Measurements from ENCODE around the gene SHISAL2A.

SHISAL2A gene

DNA sequence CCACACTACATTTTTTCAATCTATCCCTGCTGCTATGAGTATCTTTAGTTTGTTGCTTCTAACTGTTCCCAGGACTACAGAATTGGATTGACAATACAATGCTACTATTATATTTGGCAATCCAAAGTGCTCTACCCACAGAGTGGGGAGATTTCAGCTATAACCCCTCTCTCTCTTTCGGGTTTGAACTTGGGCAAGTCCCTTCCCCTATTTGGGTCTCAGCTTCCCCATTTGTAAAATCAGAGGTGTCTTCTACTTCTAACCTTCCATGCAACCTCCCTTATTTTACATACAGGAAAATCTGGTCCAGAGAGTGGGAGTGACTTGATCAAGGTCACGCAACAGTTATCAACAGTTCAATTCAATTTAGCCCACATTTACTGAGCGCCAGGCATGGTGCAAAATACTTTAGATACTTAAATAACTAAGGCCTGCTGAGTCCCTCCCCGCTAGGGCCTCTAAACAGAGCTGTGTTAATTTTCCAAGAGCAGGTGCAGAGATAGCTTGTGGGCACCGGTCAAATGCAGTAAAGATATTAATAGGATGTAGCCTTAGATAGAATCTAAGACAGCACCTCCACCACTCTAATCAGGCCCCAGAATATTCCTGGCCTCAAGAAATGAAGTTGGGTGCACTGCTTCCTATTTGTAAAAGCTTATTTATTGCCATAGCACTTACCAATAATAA is 40.2 kb upstream of the SHISAL2A start:
- H3K4me3 ChIP-seq = no peak overlapping the region
- H3K27ac ChIP-seq = no peak overlapping the region
- no peaks in the 10 kb centered on the region for H3K4me1 ChIP-seq
- no peaks in the 10 kb centered on the region for H3K36me3 ChIP-seq
- TF ChIP-seq, protein P1, sequence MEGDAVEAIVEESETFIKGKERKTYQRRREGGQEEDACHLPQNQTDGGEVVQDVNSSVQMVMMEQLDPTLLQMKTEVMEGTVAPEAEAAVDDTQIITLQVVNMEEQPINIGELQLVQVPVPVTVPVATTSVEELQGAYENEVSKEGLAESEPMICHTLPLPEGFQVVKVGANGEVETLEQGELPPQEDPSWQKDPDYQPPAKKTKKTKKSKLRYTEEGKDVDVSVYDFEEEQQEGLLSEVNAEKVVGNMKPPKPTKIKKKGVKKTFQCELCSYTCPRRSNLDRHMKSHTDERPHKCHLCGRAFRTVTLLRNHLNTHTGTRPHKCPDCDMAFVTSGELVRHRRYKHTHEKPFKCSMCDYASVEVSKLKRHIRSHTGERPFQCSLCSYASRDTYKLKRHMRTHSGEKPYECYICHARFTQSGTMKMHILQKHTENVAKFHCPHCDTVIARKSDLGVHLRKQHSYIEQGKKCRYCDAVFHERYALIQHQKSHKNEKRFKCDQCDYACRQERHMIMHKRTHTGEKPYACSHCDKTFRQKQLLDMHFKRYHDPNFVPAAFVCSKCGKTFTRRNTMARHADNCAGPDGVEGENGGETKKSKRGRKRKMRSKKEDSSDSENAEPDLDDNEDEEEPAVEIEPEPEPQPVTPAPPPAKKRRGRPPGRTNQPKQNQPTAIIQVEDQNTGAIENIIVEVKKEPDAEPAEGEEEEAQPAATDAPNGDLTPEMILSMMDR (IDR thresholded peaks at IDR 0.05) = no peak
- no peak for DNase-seq
- peaks cover 0 to 4% of the 10 kb centered on the region in 2 donors for H3K27me3 ChIP-seq
- no peaks in the 10 kb centered on the region for H3K9me3 ChIP-seq
- intact Hi-C loops (cut with DNase I; ENCODE audit: low total_unique reads) = no loop called here

DNA sequence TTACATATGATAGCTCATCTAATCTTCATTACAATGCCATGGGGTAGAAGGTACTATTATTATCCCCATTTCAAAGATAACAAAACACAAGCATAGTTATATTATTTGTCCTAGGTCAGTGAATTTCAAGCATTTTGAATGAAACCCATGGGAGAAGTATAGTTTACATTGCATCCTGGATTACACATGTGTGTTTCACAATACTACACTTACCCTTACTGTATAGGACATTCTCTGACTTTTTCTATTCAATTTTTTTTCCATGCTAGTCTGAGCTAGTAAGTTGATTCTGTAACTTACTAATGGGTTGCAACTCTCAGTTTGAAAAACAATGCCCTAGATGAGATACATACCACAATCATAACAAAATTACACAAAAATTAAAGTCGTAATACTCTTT is 39.5 kb upstream of the SHISAL2A start:
- peaks cover 0 to 3% of the 10 kb centered on the region in 2 donors for H3K27me3 ChIP-seq
- DNase-seq = no peak
- no peaks in the 10 kb centered on the region for H3K4me1 ChIP-seq
- no peak overlapping the region for H3K27ac ChIP-seq
- TF ChIP-seq, protein P1 (IDR thresholded peaks at IDR 0.05) = no peak
- no peak overlapping the region for H3K4me3 ChIP-seq
- no peaks in the 10 kb centered on the region for H3K9me3 ChIP-seq
- intact Hi-C loops (cut with DNase I; ENCODE audit: low total_unique reads) = no loop called here
- H3K36me3 ChIP-seq = no peaks in the 10 kb centered on the region

DNA sequence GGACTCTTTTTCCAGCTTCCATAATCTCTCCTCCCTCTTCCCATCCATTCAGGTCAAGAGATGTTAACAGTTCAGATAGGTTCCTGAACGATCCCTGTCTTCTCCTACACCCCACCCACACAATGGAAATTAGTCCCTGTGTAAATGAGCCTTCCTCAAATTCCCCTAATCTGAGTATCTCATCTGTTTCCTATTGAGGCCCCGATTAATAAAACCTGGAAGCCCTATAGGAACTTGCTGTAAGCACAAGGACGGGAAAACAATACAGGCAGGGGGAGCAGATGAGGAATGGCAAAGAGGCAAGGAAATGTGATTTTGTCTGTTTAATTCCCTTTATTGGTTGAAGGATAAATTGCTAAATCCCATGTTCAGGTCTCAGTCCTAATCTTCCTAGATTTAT is 37.9 kb upstream of the SHISAL2A start:
- no peak overlapping the region for H3K27ac ChIP-seq
- no peaks in the 10 kb centered on the region for H3K9me3 ChIP-seq

DNA sequence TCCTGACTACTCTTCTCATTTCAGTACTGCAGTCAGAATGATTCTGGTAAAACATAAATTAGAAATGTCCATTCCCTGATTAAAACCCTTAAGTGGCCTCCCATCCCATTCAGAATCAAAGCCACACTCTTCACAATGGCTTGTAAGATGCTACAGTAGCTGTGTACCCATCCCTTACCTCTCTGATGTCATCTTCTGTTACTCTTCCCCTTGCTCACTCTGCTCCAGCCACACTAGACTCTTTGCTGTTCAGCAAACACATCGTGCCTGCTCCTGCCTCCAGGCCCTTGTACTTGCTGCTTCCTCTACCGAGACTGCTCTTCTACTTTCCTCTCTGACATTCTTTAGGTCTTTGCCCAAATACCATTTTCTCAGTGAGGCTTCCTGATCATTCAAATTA is 35.1 kb upstream of the SHISAL2A start:
- DNase-seq = no peak
- no peaks in the 10 kb centered on the region for H3K9me3 ChIP-seq
- H3K27me3 ChIP-seq = peaks cover 0 to 3% of the 10 kb centered on the region in 2 donors
- intact Hi-C loops (cut with DNase I; ENCODE audit: low total_unique reads) = no loop called here
- H3K4me3 ChIP-seq = no peak overlapping the region
- TF ChIP-seq, protein P1 (IDR thresholded peaks at IDR 0.05) = no peak
- no peak overlapping the region for H3K27ac ChIP-seq
- H3K36me3 ChIP-seq = no peaks in the 10 kb centered on the region
- peaks cover 0 to 14% (median 4%) of the 10 kb centered on the region in 4 donors for H3K4me1 ChIP-seq

More for the DNA sequence above, 37.9 kb upstream of the SHISAL2A start:
- peaks cover 0 to 3% of the 10 kb centered on the region in 2 donors for H3K27me3 ChIP-seq
- TF ChIP-seq, protein P1 (IDR thresholded peaks at IDR 0.05) = no peak
- DNase-seq = no peak
- intact Hi-C loops (cut with DNase I; ENCODE audit: low total_unique reads) = no loop called here
- no peaks in the 10 kb centered on the region for H3K36me3 ChIP-seq
- H3K4me3 ChIP-seq = no peak overlapping the region
- no peaks in the 10 kb centered on the region for H3K4me1 ChIP-seq

DNA sequence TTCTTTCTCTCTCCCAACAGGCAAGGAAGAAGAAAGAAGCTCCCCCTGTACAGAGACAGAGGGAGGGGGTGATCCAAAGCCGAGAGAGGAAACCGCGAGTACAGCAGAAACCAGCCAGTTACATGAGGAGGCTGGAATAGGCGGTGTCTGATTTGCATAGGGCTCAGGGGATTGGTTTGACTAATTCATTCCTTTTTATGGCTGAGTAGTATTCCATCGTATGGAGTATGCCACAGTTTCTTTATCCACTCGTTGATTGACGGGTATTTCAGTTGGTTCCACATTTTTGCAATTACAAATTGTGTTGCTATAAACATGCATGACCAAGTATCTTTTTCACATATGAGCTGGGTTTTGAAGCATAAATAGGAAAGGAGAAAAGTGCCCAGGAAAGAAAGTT is 34.2 kb upstream of the SHISAL2A start:
- Histone ChIP-seq H3K9me3 (no peaks in the 10 kb centered on the region), H3K27me3 (peaks cover 0 to 3% of the 10 kb centered on the region in 2 donors), H3K27ac (no peak overlapping the region), H3K36me3 (no peaks in the 10 kb centered on the region), H3K4me1 (peaks cover 0 to 22% (median 11%) of the 10 kb centered on the region in 4 donors), H3K4me3 (no peak overlapping the region)
- DNase-seq = no peak
- intact Hi-C loops (cut with DNase I; ENCODE audit: low total_unique reads) = no loop called here
- TF ChIP-seq, protein P1 (IDR thresholded peaks at IDR 0.05) = no peak

All from tibial artery (tissue), 4 donors.